Sigmoid colon (tissue), 7 donors: Measurements from ENCODE around the gene PPP2R2C. TPM values are rescaled to one million over a fixed set of nuclear protein-coding genes. Genes with fewer than 3 reads are reported as not detected.

Source experiments
- DNase-seq: peaks from one replicate; pipeline ENCODE4 v3.0.0-alpha.2; 2019
- H3K27ac ChIP-seq, 4 donors: fragments of 200-600 bp; sonication (generic); one replicate each; pipeline ENCODE4 v1.5.1; 2016 to 2019; ENCODE audit warnings: mild to moderate bottlenecking in 1 of 4
- H3K27me3 ChIP-seq, 3 donors: fragments of 200-600 bp; sonication (generic); one replicate each; pipeline ENCODE4 v1.5.1; 2019; ENCODE audit warnings: mild to moderate bottlenecking in 1 of 3
- H3K36me3 ChIP-seq, 4 donors: fragments of 200-600 bp; sonication (generic); one replicate each; pipeline ENCODE4 v1.5.1; 2016 to 2019
- H3K4me1 ChIP-seq, 4 donors: fragments of 200-600 bp; sonication (generic); one replicate each; pipeline ENCODE4 v1.5.1; 2017 to 2019
- H3K4me3 ChIP-seq, 4 donors: fragments of 200-600 bp; sonication (generic); one replicate each; pipeline ENCODE4 v1.5.1; 2017 to 2019; ENCODE audit warnings: mild to moderate bottlenecking in 2 of 4, moderate library complexity in 1 of 4
- H3K9me3 ChIP-seq, 4 donors: fragments of 200-600 bp in 3 of 4; sonication (generic) in 3 of 4; one replicate each; pipeline versions ENCODE4 v1.5.1 to v1.6.1; 2013 to 2019
- EP300 ChIP-seq, 4 donors: sonication (generic); formaldehyde crosslinking; IDR thresholded peaks; one replicate each; pipeline ENCODE4 v1.6.1; 2017; ENCODE audit warnings: antibody characterized with exemption in 4 of 4
- POLR2A ChIP-seq, 2 donors: fragments of 450-650 bp; IDR thresholded peaks; one replicate each; pipeline ENCODE4 v1.6.1; 2016; ENCODE audit warnings: antibody characterized with exemption in 2 of 2, mild to moderate bottlenecking in 2 of 2, moderate library complexity in 2 of 2
- POLR2AphosphoS5 ChIP-seq, 4 donors: sonication (generic); formaldehyde crosslinking; IDR thresholded peaks; one replicate each; pipeline ENCODE4 v1.6.1; 2017; ENCODE audit warnings: antibody characterized with exemption in 4 of 4
- WGBS, 2 donors: extraction: QIAGEN DNeasy Blood & Tissue Kit; methylation state at CpG; one replicate each; pipeline ENCODE4 v1.1.7; 2013; 5-methylcytosine and 5-hydroxymethylcytosine counted together
- intact Hi-C: fragments of 100-400 bp; cut with DNase I; formaldehyde crosslinking; loops from one replicate; pipeline ENCODE4 v1.15.1; 2023
- polyA plus RNA-seq, 3 donors: library from polyadenylated mRNA; stranded (reverse); fragments of 200-250 nt; gene quantifications; one replicate each; pipeline ENCODE4 v1.2.3, GENCODE V29; 2013
- total RNA-seq, 4 donors: library from RNA; depleted of rRNA; stranded (reverse); fragments of >200 nt; gene quantifications; one replicate each; pipeline ENCODE4 v1.1.0, GENCODE V29; 2016
- TF ChIP-seq, protein P1 (sequence below), 4 experiments: fragments of 450-650 bp in 3 of 4; fragments of 200-600 bp in 1 of 4; IDR thresholded peaks; one replicate each; pipeline ENCODE4 v1.5.1; 2016 to 2019; ENCODE audit warnings: antibody characterized with exemption in 4 of 4, mild to moderate bottlenecking in 3 of 4, moderate library complexity in 2 of 4
- donor health status: healthy with polysubstance abuse.
- donor health status: Bipolar disorder and iron deficiency.
- donor health status: healthy.

Gene PPP2R2C
- total and polyA plus RNA-seq, 7 donors = 0.49 to 2.8 (median 1.1) TPM; not detected in 2

DNA sequence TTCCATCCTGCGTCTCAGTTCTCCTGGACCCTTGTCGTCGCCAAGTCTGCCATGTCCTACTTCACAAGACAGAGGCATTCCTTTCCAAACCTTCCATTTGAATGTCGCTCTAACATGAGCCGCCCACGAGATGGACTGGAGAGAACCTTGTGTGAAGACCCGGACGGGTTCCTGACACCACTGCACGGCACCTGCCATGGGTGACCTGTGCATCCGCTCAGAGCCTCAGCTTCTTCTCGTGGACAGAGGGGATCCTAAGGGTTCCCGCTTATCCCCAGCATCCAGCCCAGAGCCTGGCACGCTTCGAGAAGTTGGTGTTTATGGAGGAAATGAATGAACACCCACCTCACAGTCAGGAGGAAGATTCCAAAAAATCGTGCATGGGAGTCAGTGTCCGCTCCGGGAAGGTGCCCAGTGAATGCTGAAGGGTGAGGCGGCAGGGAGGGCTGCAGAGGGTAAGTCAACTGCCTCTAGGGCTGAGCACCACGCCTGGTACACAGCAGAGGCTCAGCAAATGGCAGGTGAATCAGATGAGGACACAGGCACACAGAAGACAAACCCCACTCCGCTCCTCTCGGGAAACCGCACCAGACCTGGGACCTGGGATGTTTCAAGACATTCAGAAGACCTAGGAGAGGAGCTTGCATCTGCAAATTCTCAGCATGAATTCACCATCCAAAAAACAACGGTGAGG is 150.2 kb downstream of the PPP2R2C start:
- H3K4me3 ChIP-seq = no peak overlapping the region
- TF ChIP-seq, protein P1, sequence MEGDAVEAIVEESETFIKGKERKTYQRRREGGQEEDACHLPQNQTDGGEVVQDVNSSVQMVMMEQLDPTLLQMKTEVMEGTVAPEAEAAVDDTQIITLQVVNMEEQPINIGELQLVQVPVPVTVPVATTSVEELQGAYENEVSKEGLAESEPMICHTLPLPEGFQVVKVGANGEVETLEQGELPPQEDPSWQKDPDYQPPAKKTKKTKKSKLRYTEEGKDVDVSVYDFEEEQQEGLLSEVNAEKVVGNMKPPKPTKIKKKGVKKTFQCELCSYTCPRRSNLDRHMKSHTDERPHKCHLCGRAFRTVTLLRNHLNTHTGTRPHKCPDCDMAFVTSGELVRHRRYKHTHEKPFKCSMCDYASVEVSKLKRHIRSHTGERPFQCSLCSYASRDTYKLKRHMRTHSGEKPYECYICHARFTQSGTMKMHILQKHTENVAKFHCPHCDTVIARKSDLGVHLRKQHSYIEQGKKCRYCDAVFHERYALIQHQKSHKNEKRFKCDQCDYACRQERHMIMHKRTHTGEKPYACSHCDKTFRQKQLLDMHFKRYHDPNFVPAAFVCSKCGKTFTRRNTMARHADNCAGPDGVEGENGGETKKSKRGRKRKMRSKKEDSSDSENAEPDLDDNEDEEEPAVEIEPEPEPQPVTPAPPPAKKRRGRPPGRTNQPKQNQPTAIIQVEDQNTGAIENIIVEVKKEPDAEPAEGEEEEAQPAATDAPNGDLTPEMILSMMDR (IDR thresholded peaks at IDR 0.05) = no peak
- intact Hi-C loops = no loop called here
- no peaks in the 10 kb centered on the region for H3K9me3 ChIP-seq
- WGBS, 2 donors = 93% methylated on average over 23 of the region's 23 CpGs
- H3K27ac ChIP-seq = no peak overlapping the region
- H3K27me3 ChIP-seq = no peaks in the 10 kb centered on the region
- no peak for DNase-seq
- H3K36me3 ChIP-seq = no peaks in the 10 kb centered on the region
- H3K4me1 ChIP-seq = no peaks in the 10 kb centered on the region

GRCh38 chr4:6321361-6321760 is 151.1 kb downstream of the PPP2R2C start:
- no peak for DNase-seq
- WGBS, 2 donors = 16 to 64% methylated on average over 2 of the region's 2 CpGs
- intact Hi-C loops = no loop called here
- Histone ChIP-seq H3K27me3 (no peaks in the 10 kb centered on the region), H3K4me1 (no peaks in the 10 kb centered on the region), H3K36me3 (no peaks in the 10 kb centered on the region), H3K9me3 (no peaks in the 10 kb centered on the region), H3K4me3 (no peak overlapping the region), H3K27ac (no peak overlapping the region)
- TF ChIP-seq EP300 (IDR thresholded peaks at IDR 0.05) = no peak
- TF ChIP-seq, protein P1 (IDR thresholded peaks at IDR 0.05) = no peak
- TF ChIP-seq POLR2A (IDR thresholded peaks at IDR 0.05) = no peak
- no peak for TF ChIP-seq POLR2AphosphoS5 (IDR thresholded peaks at IDR 0.05)

DNA sequence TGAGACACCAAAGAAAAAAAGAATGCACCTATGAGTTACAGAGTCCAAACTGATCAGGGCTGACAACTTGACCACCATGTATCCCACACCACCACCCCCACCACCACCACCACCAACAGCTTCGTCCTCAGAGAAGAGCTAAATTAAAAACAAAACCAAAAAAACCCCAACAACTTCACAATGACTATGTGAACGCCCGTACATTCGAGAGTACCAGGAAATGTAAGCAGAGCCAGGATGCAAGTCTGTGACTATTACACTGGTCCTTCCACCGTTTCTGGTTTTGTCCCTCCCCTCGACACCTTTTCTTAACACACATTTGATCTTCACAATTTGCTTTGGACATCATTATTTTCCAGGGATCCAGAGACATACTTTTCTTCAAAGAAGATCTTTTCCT is 151.8 kb downstream of the PPP2R2C start:
- H3K4me3 ChIP-seq = no peak overlapping the region
- intact Hi-C loops = no loop called here
- H3K36me3 ChIP-seq = no peaks in the 10 kb centered on the region
- H3K4me1 ChIP-seq = no peaks in the 10 kb centered on the region
- DNase-seq = no peak
- TF ChIP-seq, protein P1 (IDR thresholded peaks at IDR 0.05) = no peak
- no peak for TF ChIP-seq POLR2AphosphoS5 (IDR thresholded peaks at IDR 0.05)
- no peak for TF ChIP-seq POLR2A (IDR thresholded peaks at IDR 0.05)
- TF ChIP-seq EP300 (IDR thresholded peaks at IDR 0.05) = no peak
- H3K27me3 ChIP-seq = no peaks in the 10 kb centered on the region
- no peaks in the 10 kb centered on the region for H3K9me3 ChIP-seq
- H3K27ac ChIP-seq = no peak overlapping the region
- WGBS, 2 donors = 64 to 74% methylated on average over 6 of the region's 6 CpGs

DNA sequence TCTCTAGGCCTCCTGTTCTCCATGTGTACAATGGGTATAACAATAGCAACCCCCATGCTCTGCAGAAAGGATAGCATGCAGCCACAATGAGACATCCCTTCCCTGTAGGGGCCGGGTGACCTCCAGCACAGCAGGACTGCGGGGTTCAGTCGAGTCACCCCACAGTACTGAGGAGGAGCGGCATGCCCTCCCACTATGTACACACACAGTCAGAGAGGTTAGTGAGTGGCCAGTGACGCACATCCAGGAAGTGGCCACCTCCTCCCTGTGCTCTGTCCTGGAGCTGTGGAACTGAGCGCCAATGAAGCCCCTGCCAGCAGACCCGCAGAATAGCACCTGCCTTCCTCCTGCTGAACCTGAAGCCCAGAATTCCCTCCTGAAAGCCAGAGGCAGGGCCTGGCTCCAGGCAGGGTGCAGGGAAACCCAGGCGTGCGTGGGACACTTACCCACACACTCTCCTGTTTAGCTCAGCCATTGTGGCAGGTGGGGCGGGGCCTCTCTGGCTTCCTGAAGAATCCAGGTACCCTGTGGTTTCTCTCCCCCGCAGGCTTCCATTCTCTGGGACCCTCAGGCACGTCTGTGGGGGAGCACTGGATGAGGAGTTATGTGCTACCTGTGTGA is 152.8 kb downstream of the PPP2R2C start:
- WGBS, 2 donors = 84 to 87% methylated on average over 12 of the region's 12 CpGs
- no peak overlapping the region for H3K4me3 ChIP-seq
- intact Hi-C loops = no loop called here
- no peak for DNase-seq
- no peaks in the 10 kb centered on the region for H3K9me3 ChIP-seq
- TF ChIP-seq, protein P1 (IDR thresholded peaks at IDR 0.05) = no peak
- TF ChIP-seq POLR2A (IDR thresholded peaks at IDR 0.05) = no peak
- no peak for TF ChIP-seq POLR2AphosphoS5 (IDR thresholded peaks at IDR 0.05)
- TF ChIP-seq EP300 (IDR thresholded peaks at IDR 0.05) = no peak
- no peaks in the 10 kb centered on the region for H3K36me3 ChIP-seq
- H3K4me1 ChIP-seq = no peaks in the 10 kb centered on the region
- H3K27ac ChIP-seq = no peak overlapping the region
- no peaks in the 10 kb centered on the region for H3K27me3 ChIP-seq
